IPS-15b (cell line): ENCODE data around the gene CNNM1.

Source experiments
- H3K27me3 ChIP-seq: one replicate; pipeline ENCODE4 v1.6.1; 2013; ENCODE audit warnings: low read length; ENCODE audit not compliant: control insufficient read depth, insufficient read depth
- H3K36me3 ChIP-seq: one replicate; pipeline ENCODE4 v1.6.1; 2013; ENCODE audit warnings: low read length; ENCODE audit not compliant: control insufficient read depth, insufficient read depth
- H3K4me1 ChIP-seq: one replicate; pipeline ENCODE4 v1.6.1; 2013; ENCODE audit warnings: mild to moderate bottlenecking, low read length; ENCODE audit not compliant: control insufficient read depth, insufficient read depth
- H3K4me3 ChIP-seq: one replicate; pipeline ENCODE4 v1.5.1; 2013; ENCODE audit warnings: low read depth, low read length
- H3K9ac ChIP-seq: one replicate; pipeline ENCODE4 v1.6.1; 2013; ENCODE audit warnings: low read depth, mild to moderate bottlenecking, low read length
- H3K9me3 ChIP-seq: one replicate; pipeline ENCODE4 v1.6.1; 2013; ENCODE audit warnings: mild to moderate bottlenecking, low read length; ENCODE audit not compliant: control insufficient read depth, insufficient read depth

Gene CNNM1

GRCh38 chr10:99316374-99316773 is 12.8 kb upstream of the CNNM1 start:
- H3K4me3 ChIP-seq = no peak overlapping the region
- H3K9ac ChIP-seq = no peak overlapping the region
- H3K4me1 ChIP-seq = peaks cover 2% of the 10 kb centered on the region
- H3K36me3 ChIP-seq = no peaks in the 10 kb centered on the region
- no peaks in the 10 kb centered on the region for H3K9me3 ChIP-seq
- no peaks in the 10 kb centered on the region for H3K27me3 ChIP-seq

GRCh38 chr10:99318048-99318447 is 11.1 kb upstream of the CNNM1 start:
- Histone ChIP-seq H3K9ac (no peak overlapping the region), H3K4me1 (peaks cover 2% of the 10 kb centered on the region), H3K36me3 (no peaks in the 10 kb centered on the region), H3K27me3 (no peaks in the 10 kb centered on the region), H3K9me3 (no peaks in the 10 kb centered on the region), H3K4me3 (no peak overlapping the region)

DNA sequence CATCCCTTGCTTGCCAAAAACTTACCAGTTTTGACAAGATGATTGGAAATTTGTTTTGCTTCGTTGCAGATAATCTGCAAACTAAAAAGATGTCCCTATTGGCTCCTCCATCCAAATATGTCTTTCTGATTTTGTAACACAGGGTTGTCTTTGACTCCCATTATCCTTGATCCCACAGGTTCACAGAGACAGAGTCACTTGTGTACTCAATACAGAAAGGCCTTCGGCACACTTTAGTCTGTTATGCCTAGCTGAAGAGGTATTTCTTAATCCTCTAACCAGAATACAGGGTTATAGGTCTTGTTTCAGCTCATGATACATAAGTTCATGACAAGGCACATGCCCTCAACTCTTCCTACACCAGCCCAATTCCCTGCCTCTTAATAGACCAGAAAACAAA is 10.7 kb upstream of the CNNM1 start:
- Histone ChIP-seq H3K27me3 (no peaks in the 10 kb centered on the region), H3K4me3 (no peak overlapping the region), H3K9ac (no peak overlapping the region), H3K4me1 (peaks cover 2% of the 10 kb centered on the region), H3K9me3 (no peaks in the 10 kb centered on the region), H3K36me3 (no peaks in the 10 kb centered on the region)

DNA sequence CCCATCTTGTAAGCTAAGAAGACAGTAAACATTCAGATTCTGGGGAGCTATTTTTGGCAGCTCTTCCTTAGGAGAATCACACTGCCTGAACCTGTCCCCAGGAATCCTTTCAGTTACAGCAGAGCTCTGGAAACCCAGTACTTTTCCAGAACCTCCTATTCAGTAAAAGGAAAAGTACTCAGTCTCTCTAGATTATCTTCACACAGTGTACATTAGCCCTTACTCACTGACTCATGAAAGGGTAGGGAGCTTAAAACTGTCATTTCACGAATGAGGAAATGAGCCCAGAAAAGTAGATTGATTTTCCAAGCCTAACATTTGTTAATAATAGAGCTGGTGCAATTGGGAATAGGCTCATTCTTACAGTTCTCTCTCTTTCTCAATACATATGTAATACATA is 3.9 kb upstream of the CNNM1 start:
- no peaks in the 10 kb centered on the region for H3K9me3 ChIP-seq
- no peak overlapping the region for H3K9ac ChIP-seq
- no peaks in the 10 kb centered on the region for H3K36me3 ChIP-seq
- H3K4me1 ChIP-seq = no peaks in the 10 kb centered on the region
- no peak overlapping the region for H3K4me3 ChIP-seq
- H3K27me3 ChIP-seq = peaks cover 20% of the 10 kb centered on the region

GRCh38 chr10:99326871-99327270 is 2.3 kb upstream of the CNNM1 start:
- Histone ChIP-seq H3K9me3 (no peaks in the 10 kb centered on the region), H3K27me3 (peaks cover 35% of the 10 kb centered on the region), H3K4me1 (no peaks in the 10 kb centered on the region), H3K9ac (no peak overlapping the region), H3K36me3 (no peaks in the 10 kb centered on the region), H3K4me3 (no peak overlapping the region)

- H3K4me1 ChIP-seq = no peaks in the 10 kb centered on the region
- H3K9me3 ChIP-seq = no peaks in the 10 kb centered on the region
- H3K9ac ChIP-seq = peak overlapping the region; percentile 12
- peaks cover 48% of the 10 kb centered on the region for H3K27me3 ChIP-seq
- H3K4me3 ChIP-seq = peak overlapping the region; percentile 78
- no peaks in the 10 kb centered on the region for H3K36me3 ChIP-seq
Measured at GRCh38 chr10:99328579-99329303, 415 bp upstream of the CNNM1 start.

DNA sequence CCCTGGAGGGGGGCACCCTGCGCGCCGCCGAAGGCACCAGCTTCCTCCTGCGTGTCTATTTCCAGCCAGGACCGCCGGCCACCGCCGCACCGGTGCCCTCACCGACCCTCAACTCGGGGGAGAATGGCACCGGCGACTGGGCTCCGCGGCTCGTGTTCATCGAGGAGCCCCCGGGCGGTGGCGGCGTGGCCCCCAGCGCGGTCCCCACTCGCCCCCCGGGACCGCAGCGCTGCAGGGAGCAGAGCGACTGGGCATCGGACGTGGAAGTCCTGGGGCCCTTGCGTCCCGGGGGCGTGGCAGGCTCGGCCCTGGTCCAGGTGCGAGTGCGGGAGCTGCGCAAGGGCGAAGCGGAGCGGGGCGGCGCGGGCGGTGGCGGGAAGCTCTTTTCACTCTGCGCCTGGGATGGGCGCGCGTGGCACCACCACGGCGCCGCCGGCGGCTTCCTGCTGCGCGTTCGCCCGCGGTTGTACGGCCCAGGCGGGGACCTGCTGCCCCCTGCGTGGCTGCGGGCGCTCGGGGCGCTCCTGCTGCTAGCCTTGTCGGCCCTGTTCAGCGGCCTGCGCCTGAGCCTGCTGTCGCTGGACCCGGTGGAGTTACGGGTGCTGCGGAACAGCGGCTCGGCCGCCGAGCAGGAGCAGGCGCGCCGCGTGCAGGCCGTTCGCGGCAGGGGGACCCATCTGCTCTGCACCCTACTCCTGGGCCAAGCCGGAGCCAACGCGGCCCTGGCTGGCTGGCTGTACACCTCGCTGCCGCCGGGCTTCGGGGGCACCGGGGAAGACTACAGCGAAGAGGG is 594 bp downstream of the CNNM1 start:
- Histone ChIP-seq H3K9me3 (no peaks in the 10 kb centered on the region), H3K4me3 (peak overlapping the region; percentile 78), H3K4me1 (no peaks in the 10 kb centered on the region), H3K27me3 (peaks cover 48% of the 10 kb centered on the region), H3K36me3 (no peaks in the 10 kb centered on the region), H3K9ac (no peak overlapping the region)

DNA sequence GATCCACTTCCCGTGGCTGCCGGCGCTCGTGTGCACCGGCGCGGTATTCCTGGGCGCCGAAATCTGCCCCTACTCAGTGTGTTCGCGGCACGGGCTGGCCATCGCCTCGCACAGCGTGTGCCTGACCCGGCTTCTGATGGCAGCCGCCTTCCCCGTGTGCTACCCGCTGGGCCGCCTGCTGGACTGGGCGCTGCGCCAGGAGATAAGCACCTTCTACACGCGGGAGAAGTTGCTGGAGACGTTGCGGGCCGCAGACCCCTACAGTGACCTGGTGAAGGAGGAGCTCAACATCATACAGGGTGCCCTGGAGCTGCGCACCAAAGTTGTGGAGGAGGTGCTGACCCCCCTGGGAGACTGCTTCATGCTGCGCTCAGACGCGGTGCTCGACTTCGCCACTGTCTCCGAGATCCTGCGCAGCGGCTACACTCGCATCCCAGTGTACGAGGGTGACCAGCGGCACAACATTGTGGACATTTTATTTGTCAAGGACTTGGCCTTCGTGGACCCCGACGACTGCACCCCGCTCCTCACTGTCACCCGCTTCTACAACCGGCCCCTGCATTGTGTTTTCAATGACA is 1.3 kb downstream of the CNNM1 start:
- H3K9me3 ChIP-seq = no peaks in the 10 kb centered on the region
- H3K27me3 ChIP-seq = peaks cover 48% of the 10 kb centered on the region
- no peaks in the 10 kb centered on the region for H3K36me3 ChIP-seq
- peak overlapping the region; percentile 78 for H3K4me3 ChIP-seq
- no peak overlapping the region for H3K9ac ChIP-seq
- no peaks in the 10 kb centered on the region for H3K4me1 ChIP-seq

GRCh38 chr10:99331207-99331803 is 2.1 kb downstream of the CNNM1 start:
- Histone ChIP-seq H3K4me3 (no peak overlapping the region), H3K27me3 (peaks cover 48% of the 10 kb centered on the region), H3K9me3 (no peaks in the 10 kb centered on the region), H3K4me1 (no peaks in the 10 kb centered on the region), H3K9ac (no peak overlapping the region), H3K36me3 (no peaks in the 10 kb centered on the region)

GRCh38 chr10:99337311-99337811 is 8.2 kb downstream of the CNNM1 start:
- no peak overlapping the region for H3K4me3 ChIP-seq
- H3K27me3 ChIP-seq = peaks cover 8% of the 10 kb centered on the region
- H3K4me1 ChIP-seq = no peaks in the 10 kb centered on the region
- H3K36me3 ChIP-seq = no peaks in the 10 kb centered on the region
- no peaks in the 10 kb centered on the region for H3K9me3 ChIP-seq
- H3K9ac ChIP-seq = no peak overlapping the region

GRCh38 chr10:99337901-99338300 is 8.7 kb downstream of the CNNM1 start:
- no peaks in the 10 kb centered on the region for H3K4me1 ChIP-seq

More at GRCh38 chr10:99337901-99338300, 8.7 kb downstream of the CNNM1 start:
- no peaks in the 10 kb centered on the region for H3K36me3 ChIP-seq
- H3K27me3 ChIP-seq = peaks cover 3% of the 10 kb centered on the region
- H3K9me3 ChIP-seq = no peaks in the 10 kb centered on the region
- H3K9ac ChIP-seq = no peak overlapping the region
- H3K4me3 ChIP-seq = no peak overlapping the region
